ENCODE data around the gene ZRSR2.
"Not testable (repeated sequence)": the region's sequence is repeated elsewhere in the genome, so short reads cannot be mapped to it uniquely, and the experiment has no call there.

The ZRSR2 gene

GRCh38 chrX:15789979-15790768 lies at the start of gene ZRSR2:
Gene ZRSR2 (plus strand): TSS chrX:15790484. CDS start chrX:15790496, 12 bp downstream.
- peak; percentile 93 for DNase-seq

- no peak for DNase-seq
Measured at GRCh38 chrX:15744181-15744867, 46.0 kb upstream of the ZRSR2 start.

- DNase-seq, result no peak
Measured at GRCh38 chrX:15745179-15745578, 45.1 kb upstream of the ZRSR2 start.

GRCh38 chrX:15746651-15747050 lies 43.6 kb upstream of the ZRSR2 start:
- not testable (repeated sequence) for DNase-seq

- DNase-seq, result no peak
Measured at GRCh38 chrX:15747626-15748173, 42.6 kb upstream of the ZRSR2 start.

- no peak for DNase-seq
Measured at GRCh38 chrX:15748841-15749240, 41.4 kb upstream of the ZRSR2 start.

- DNase-seq, result no peak
Measured at GRCh38 chrX:15749642-15750610, 40.4 kb upstream of the ZRSR2 start.

GRCh38 chrX:15750611-15751154 lies 39.6 kb upstream of the ZRSR2 start:
- no peak for DNase-seq

GRCh38 chrX:15751155-15751819 lies 39.0 kb upstream of the ZRSR2 start:
- no peak for DNase-seq

- no peak for DNase-seq
Measured at GRCh38 chrX:15755091-15755490, 35.2 kb upstream of the ZRSR2 start.

- DNase-seq, result no peak
Measured at GRCh38 chrX:15758140-15758539, 32.1 kb upstream of the ZRSR2 start.

- not testable (repeated sequence) for DNase-seq
Measured at GRCh38 chrX:15759886-15760285, 30.4 kb upstream of the ZRSR2 start.

GRCh38 chrX:15761564-15762191 lies 28.6 kb upstream of the ZRSR2 start:
- no peak for DNase-seq

- no peak for DNase-seq
Measured at GRCh38 chrX:15769300-15769954, 20.9 kb upstream of the ZRSR2 start.

GRCh38 chrX:15781961-15782699 lies 8.2 kb upstream of the ZRSR2 start:
- no peak for DNase-seq

- DNase-seq, result no peak
Measured at GRCh38 chrX:15785176-15785750, 5.0 kb upstream of the ZRSR2 start.

- no peak for DNase-seq
Measured at GRCh38 chrX:15786915-15787314, 3.4 kb upstream of the ZRSR2 start.

- no peak for DNase-seq
Measured at GRCh38 chrX:15790769-15791290, 546 bp downstream of the ZRSR2 start.

- DNase-seq, result no peak
Measured at GRCh38 chrX:15797707-15798106, 7.4 kb downstream of the ZRSR2 start.

GRCh38 chrX:15804563-15804962 lies 14.3 kb downstream of the ZRSR2 start:
- DNase-seq, result no peak
